Central memory CD8-positive, alpha-beta T cell (primary cell): ENCODE measurements around the gene FHIP1A.
"Not testable (repeated sequence)": the region's sequence is repeated elsewhere in the genome, so short reads cannot be mapped to it uniquely, and the experiment has no call there.

Experiments
- ATAC-seq: fragments of 150-1000 bp; cut with Tn5 transposase; replicated peaks from 2 replicates; pipeline ENCODE4 v1.10.0; 2022; ENCODE audit warnings: mild to moderate bottlenecking, moderate FRiP score, moderate number of reproducible peaks; ENCODE audit not compliant: poor library complexity, severe bottlenecking; ENCODE audit errors: extremely low read depth
- DNase-seq, 2 donors: peaks; one replicate each; pipeline ENCODE4 v3.0.0; 2021; ENCODE audit warnings: low spot score in 2 of 2
- H3K27ac Mint-ChIP-seq: one replicate; pipeline ENCODE4 v1.8.0; 2022; ENCODE audit warnings: low read depth, mild to moderate bottlenecking, moderate library complexity, mixed read lengths
- H3K27me3 Mint-ChIP-seq: one replicate; pipeline ENCODE4 v1.8.0; 2022; ENCODE audit warnings: mixed read lengths
- H3K36me3 Mint-ChIP-seq: one replicate; pipeline ENCODE4 v1.8.0; 2022; ENCODE audit warnings: mild to moderate bottlenecking, moderate library complexity, mixed read lengths; ENCODE audit not compliant: insufficient read depth
- H3K4me1 Mint-ChIP-seq: one replicate; pipeline ENCODE4 v1.8.0; 2022; ENCODE audit warnings: mixed read lengths
- H3K4me3 Mint-ChIP-seq: one replicate; pipeline ENCODE4 v1.8.0; 2022; ENCODE audit warnings: mild to moderate bottlenecking, moderate library complexity, mixed read lengths
- H3K9me3 Mint-ChIP-seq: one replicate; pipeline ENCODE4 v1.8.0; 2022; ENCODE audit warnings: mixed read lengths

FHIP1A gene

DNA sequence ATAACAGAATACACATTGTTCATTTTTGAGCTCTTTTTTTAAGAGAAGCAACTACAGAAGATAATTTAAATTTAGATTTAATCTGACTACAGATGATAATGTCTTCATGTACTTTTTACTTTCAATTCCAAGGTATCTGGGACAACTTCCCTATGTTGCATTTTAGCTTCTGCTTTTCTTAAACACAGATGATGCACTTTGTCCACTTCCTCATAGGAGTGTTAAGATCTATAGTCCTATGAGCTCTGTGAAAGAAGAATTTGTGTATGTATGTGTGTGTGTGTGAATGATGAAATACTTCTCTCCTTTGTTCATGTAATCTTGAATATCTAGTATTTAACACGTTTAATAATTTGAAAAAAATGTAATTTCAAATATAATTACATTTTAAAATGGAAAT, 5.3 kb upstream of the FHIP1A start:
- no peak for DNase-seq
- no peaks in the 10 kb centered on the region for H3K9me3 Mint-ChIP-seq
- H3K4me1 Mint-ChIP-seq = peaks cover 14% of the 10 kb centered on the region
- no peak overlapping the region for H3K27ac Mint-ChIP-seq
- peaks cover 30% of the 10 kb centered on the region for H3K27me3 Mint-ChIP-seq
- no peaks in the 10 kb centered on the region for H3K36me3 Mint-ChIP-seq
- no peak overlapping the region for H3K4me3 Mint-ChIP-seq
- no peak for ATAC-seq

- not testable (repeated sequence) for H3K4me3 Mint-ChIP-seq, ATAC-seq, DNase-seq, H3K9me3 Mint-ChIP-seq, H3K27ac Mint-ChIP-seq, H3K36me3 Mint-ChIP-seq
- Mint-ChIP-seq H3K4me1 (peaks cover 23% of the 10 kb centered on the region), H3K27me3 (peaks cover 36% of the 10 kb centered on the region)
Observed at GRCh38 chr4:151404802-151405201, 4.2 kb upstream of the FHIP1A start.

DNA sequence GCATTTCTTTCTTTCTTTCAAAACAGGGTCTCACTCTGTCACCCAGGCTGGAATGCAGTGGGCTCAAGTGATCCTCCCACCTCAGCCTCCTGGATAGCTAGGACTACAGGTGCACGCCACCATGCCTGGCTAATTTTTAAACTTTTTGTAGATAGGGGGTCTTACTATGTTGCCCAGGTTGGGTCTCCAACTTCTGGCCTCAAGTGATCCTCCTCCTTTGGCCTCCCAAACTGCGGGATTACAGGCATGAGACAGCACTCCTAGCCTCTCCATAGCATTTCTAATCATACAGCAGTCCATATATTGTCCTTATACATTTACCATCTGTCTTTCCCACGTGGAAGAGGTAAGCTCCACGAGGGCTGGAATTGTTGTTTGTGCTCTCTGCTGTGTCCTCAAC, 2.0 kb upstream of the FHIP1A start:
- Mint-ChIP-seq H3K27me3 (peaks cover 38% of the 10 kb centered on the region), H3K36me3 (peaks cover 2% of the 10 kb centered on the region), H3K4me1 (peaks cover 25% of the 10 kb centered on the region), H3K9me3 (no peaks in the 10 kb centered on the region), H3K4me3 (peak overlapping the region; percentile 83), H3K27ac (no peak overlapping the region)
- ATAC-seq (no peak), DNase-seq (no peak)

DNA sequence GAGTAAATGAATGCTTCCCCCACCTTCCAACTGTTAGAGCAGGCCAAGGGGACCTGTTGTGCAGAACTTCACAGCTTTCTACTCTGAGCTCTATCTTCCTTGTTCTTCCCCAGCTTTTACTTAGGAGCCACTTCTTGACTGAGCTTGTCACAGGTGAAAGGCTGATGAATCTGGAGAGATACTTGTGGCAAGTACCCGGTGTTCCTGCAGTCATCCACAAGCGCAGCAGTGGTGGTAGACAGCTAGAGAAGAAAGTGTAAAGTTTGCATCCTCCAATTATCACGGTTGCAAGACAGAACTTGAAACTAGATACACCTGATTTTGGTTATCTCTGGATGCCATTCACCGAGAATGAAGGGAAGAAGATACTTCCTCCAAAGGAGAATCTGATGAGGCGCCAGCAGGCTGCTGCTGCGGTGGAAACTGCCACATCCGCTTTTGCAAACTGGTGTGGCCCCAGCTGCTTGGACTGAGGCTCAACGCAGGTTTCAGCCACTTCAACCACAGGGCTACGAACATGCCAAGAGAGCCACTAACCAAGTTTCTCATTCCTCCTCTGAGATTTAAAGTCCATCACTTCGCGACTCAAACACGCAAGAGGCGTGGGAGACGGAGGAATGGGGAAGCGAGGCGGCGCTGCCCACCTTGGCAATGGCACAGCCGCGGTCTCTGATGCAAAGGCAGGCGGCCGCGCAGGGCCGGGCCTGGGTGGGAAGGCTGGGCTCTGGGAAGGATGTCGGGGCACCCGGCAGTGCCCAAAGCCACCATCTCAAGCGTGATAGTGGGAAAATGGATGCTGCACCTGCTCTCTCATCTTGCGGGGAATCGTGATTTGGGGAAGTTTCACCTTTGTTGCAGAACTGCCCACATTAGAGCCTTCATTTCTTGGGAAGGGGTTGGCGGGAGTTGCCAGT, 1.3 kb upstream of the FHIP1A start:
- ATAC-seq (peak; percentile 33), DNase-seq (no peak)
- Mint-ChIP-seq H3K4me3 (peak overlapping the region; percentile 83), H3K36me3 (peaks cover 2% of the 10 kb centered on the region), H3K27me3 (peaks cover 43% of the 10 kb centered on the region), H3K9me3 (no peaks in the 10 kb centered on the region), H3K4me1 (peaks cover 25% of the 10 kb centered on the region), H3K27ac (no peak overlapping the region)

GRCh38 chr4:151408380-151408629, 671 bp upstream of the FHIP1A start:
- Mint-ChIP-seq H3K4me1 (peaks cover 25% of the 10 kb centered on the region), H3K27me3 (peaks cover 49% of the 10 kb centered on the region), H3K36me3 (peaks cover 2% of the 10 kb centered on the region), H3K27ac (no peak overlapping the region), H3K9me3 (no peaks in the 10 kb centered on the region), H3K4me3 (peak overlapping the region; percentile 83)
- DNase-seq = no peak
- ATAC-seq = no peak

- Mint-ChIP-seq H3K36me3 (peaks cover 2% of the 10 kb centered on the region), H3K27ac (no peak overlapping the region), H3K4me3 (peak overlapping the region; percentile 83), H3K9me3 (no peaks in the 10 kb centered on the region), H3K4me1 (peaks cover 25% of the 10 kb centered on the region), H3K27me3 (peaks cover 60% of the 10 kb centered on the region)
- ATAC-seq (no peak), DNase-seq (no peak)
Observed at GRCh38 chr4:151409470-151410313, 716 bp downstream of the FHIP1A start.

GRCh38 chr4:151415978-151416377, 7.0 kb downstream of the FHIP1A start:
- H3K4me3 Mint-ChIP-seq = no peak overlapping the region
- no peaks in the 10 kb centered on the region for H3K9me3 Mint-ChIP-seq
- DNase-seq (no peak), ATAC-seq (no peak)
- H3K27ac Mint-ChIP-seq = no peak overlapping the region
- H3K36me3 Mint-ChIP-seq = no peaks in the 10 kb centered on the region
- H3K27me3 Mint-ChIP-seq = peaks cover 45% of the 10 kb centered on the region
- H3K4me1 Mint-ChIP-seq = no peaks in the 10 kb centered on the region

DNA sequence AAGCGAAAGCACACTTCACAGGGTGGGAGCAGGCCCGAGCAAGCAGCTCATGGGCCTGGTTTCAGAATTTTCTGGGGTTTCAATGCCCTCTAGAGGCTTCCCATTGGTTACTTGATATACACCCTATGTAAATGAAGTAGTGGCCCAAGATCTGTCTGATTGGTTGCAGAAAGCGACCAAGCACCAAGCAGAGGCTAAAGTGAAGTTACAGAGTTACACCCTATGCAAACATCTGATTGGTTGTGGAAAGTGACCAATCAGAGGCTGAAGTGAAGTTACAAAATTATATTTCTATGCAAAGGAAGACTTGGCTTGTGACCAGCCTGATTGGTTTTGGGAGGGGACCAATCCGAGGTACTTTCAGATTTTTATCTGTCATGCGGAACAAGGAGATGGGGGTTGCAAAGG, 8.2 kb downstream of the FHIP1A start:
- no peaks in the 10 kb centered on the region for H3K36me3 Mint-ChIP-seq
- H3K4me1 Mint-ChIP-seq = no peaks in the 10 kb centered on the region
- H3K27ac Mint-ChIP-seq = no peak overlapping the region
- DNase-seq (no peak), ATAC-seq (no peak)
- no peak overlapping the region for H3K4me3 Mint-ChIP-seq
- peaks cover 56% of the 10 kb centered on the region for H3K27me3 Mint-ChIP-seq
- H3K9me3 Mint-ChIP-seq = no peaks in the 10 kb centered on the region

DNA sequence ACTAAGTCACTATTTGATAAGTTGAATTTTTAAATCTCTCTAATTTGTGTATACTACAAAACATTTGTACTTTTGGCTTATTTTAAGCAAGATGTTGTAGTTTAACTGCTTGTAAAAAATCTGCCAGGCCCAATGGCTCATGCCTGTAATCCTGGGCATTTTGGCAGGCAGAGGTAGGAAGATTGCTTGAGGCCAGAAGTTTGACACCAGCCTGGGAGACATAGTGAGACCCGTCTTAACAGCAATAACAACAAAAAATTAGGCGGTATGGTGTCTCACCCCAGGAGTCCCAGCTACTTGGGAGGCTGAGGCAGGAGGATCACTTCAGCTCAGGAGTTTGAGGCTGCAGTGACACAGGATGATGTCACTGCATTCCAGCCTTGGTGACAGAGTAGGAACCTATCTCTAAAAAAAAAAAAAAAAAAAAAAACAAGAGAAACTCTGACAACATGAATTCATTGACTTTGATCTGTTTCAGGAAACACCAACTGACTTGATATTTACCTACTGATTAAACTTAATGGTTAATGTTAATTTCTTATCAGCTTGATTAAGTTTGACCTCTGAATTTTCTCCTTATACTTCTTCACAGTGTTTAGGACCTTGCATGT, 8.9 kb downstream of the FHIP1A start:
- Mint-ChIP-seq H3K4me1 (no peaks in the 10 kb centered on the region), H3K27ac (no peak overlapping the region), H3K9me3 (no peaks in the 10 kb centered on the region), H3K36me3 (no peaks in the 10 kb centered on the region), H3K4me3 (no peak overlapping the region), H3K27me3 (peaks cover 53% of the 10 kb centered on the region)
- no peak for ATAC-seq
- DNase-seq = no peak

DNA sequence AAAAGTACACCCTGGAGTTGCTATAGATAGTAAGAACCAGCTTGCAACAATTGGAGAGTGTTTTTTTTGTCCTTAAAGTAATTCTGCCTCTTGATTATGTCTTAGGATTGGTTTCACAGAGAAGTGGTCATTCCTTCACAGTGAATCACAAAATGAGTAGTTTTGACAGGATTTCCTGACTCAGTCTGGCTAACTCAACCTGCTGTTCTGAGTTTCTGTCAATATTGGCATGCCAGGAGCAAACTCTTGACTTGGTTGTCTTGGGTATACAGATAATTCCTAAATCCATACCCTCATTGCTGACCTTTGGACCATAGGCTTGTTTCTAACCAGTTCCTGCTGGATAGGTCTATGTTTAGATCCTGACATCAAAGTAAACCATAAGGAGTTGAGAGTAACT, 9.4 kb downstream of the FHIP1A start:
- no peak overlapping the region for H3K4me3 Mint-ChIP-seq
- H3K27me3 Mint-ChIP-seq = peaks cover 53% of the 10 kb centered on the region
- ATAC-seq (no peak), DNase-seq (no peak)
- no peaks in the 10 kb centered on the region for H3K4me1 Mint-ChIP-seq
- no peak overlapping the region for H3K27ac Mint-ChIP-seq
- no peaks in the 10 kb centered on the region for H3K36me3 Mint-ChIP-seq
- no peaks in the 10 kb centered on the region for H3K9me3 Mint-ChIP-seq

DNA sequence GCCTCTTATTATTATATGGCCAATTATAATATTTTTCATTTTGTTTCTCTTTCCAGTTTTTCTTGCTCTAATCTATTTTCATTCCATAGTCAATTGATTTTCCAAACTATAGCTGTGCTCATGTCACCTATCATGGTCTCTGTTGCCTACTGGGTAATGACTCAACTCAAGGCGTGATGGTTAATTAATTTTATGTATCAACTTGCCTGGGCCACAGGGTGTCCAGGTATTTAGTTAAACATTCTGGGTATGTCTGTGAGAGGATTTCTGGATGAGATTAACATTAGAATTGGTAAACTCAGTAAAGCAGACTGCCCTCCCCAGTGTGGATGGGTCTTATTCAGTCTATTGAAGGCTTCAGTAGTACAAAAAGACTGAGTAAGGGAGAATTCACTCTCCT, 9.9 kb downstream of the FHIP1A start:
- no peak for ATAC-seq
- Mint-ChIP-seq H3K9me3 (no peaks in the 10 kb centered on the region), H3K36me3 (no peaks in the 10 kb centered on the region), H3K27me3 (peaks cover 55% of the 10 kb centered on the region), H3K4me3 (no peak overlapping the region), H3K4me1 (no peaks in the 10 kb centered on the region), H3K27ac (no peak overlapping the region)
- no peak for DNase-seq

DNA sequence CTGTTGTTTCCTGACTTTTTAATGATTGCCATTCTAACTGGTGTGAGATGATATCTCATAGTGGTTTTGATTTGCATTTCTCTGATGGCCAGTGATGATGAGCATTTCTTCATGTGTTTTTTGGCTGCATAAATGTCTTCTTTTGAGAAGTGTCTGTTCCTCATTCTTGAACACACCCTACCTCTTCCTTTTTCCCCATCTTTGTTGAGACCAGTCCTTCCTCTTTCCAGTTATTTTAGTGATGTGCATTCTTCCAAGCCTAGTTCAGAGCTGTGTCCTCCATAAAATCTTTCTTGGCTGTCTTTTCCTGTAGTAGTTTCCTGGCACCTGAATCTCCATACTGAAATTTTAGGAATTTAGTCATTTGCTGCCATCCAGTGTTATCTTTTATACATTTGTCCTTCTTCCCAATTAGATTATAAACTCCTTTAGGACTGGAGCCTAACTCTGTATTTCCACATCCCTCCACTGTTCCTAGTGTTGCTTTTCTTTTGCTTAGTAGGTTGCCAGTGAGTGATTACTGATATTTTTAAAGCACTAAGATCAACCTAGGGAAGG, 11.4 kb downstream of the FHIP1A start:
- no peaks in the 10 kb centered on the region for H3K9me3 Mint-ChIP-seq
- H3K4me1 Mint-ChIP-seq = no peaks in the 10 kb centered on the region
- peaks cover 60% of the 10 kb centered on the region for H3K27me3 Mint-ChIP-seq
- no peak for ATAC-seq
- no peaks in the 10 kb centered on the region for H3K36me3 Mint-ChIP-seq
- no peak for DNase-seq
- H3K27ac Mint-ChIP-seq = no peak overlapping the region
- no peak overlapping the region for H3K4me3 Mint-ChIP-seq
